Measurements from ENCODE around the gene DENND2A. TPM values are rescaled to one million over a fixed set of nuclear protein-coding genes. Genes with fewer than 3 reads are reported as not detected.
"Not testable (repeated sequence)": the region's sequence is repeated elsewhere in the genome, so short reads cannot be mapped to it uniquely, and the experiment has no call there.

DENND2A gene
- total RNA-seq, 6 donors from 2014 or later: 4.1 to 27.8 (median 12.1) TPM

GRCh38 chr7:140517546-140518369, 122.9 kb downstream of the DENND2A start:
- DNase-seq (peak in 1 of 2 donors; percentile 82), ATAC-seq (ENCODE audit: low FRiP score in 2 of 2) (peak; percentile 90 to 94)
- Histone ChIP-seq H3K27ac (no peak overlapping the region), H3K9me3 (no peaks in the 10 kb centered on the region), H3K27me3 (no peaks in the 10 kb centered on the region), H3K36me3 (no peaks in the 10 kb centered on the region), H3K4me1 (peaks cover 0 to 5% (median 0%) of the 10 kb centered on the region in 4 donors), H3K4me3 (no peak overlapping the region)
- TF ChIP-seq POLR2AphosphoS5 (IDR thresholded peaks at IDR 0.05) (peak in 1 of 2 donors; percentile 29), POLR2A (IDR thresholded peaks at IDR 0.05) (no peak), CTCF (IDR thresholded peaks at IDR 0.05) (peak; percentile 80 to 90 (median 84)), EP300 (IDR thresholded peaks at IDR 0.05) (no peak)
- 55 to 57% methylated on average over 31 of the region's 31 CpGs for WGBS, 2 donors

GRCh38 chr7:140512317-140513000, 128.2 kb downstream of the DENND2A start:
- DNase-seq: peak in 1 of 2 donors; percentile 66
- H3K36me3 ChIP-seq: no peaks in the 10 kb centered on the region
- no peaks in the 10 kb centered on the region for H3K27me3 ChIP-seq
- H3K4me1 ChIP-seq: peaks cover 0 to 3% (median 0%) of the 10 kb centered on the region in 4 donors
- H3K27ac ChIP-seq: no peak overlapping the region
- 39 to 43% methylated on average over 9 of the region's 9 CpGs for WGBS, 2 donors
- no peak for TF ChIP-seq CTCF (IDR thresholded peaks at IDR 0.05)
- no peak for TF ChIP-seq POLR2A (IDR thresholded peaks at IDR 0.05)
- no peak for TF ChIP-seq EP300 (IDR thresholded peaks at IDR 0.05)
- no peak for TF ChIP-seq POLR2AphosphoS5 (IDR thresholded peaks at IDR 0.05)
- ATAC-seq (ENCODE audit: low FRiP score in 2 of 2): peak in 1 of 2 donors; percentile 52
- no peaks in the 10 kb centered on the region for H3K9me3 ChIP-seq
- no peak overlapping the region for H3K4me3 ChIP-seq

GRCh38 chr7:140509789-140510188, 130.8 kb downstream of the DENND2A start:
- 72 to 78% methylated on average over 4 of the region's 5 CpGs for WGBS, 2 donors
- Histone ChIP-seq H3K4me3 (no peak overlapping the region), H3K36me3 (no peaks in the 10 kb centered on the region), H3K27ac (no peak overlapping the region), H3K27me3 (no peaks in the 10 kb centered on the region), H3K4me1 (peaks cover 0 to 6% (median 5%) of the 10 kb centered on the region in 4 donors), H3K9me3 (no peaks in the 10 kb centered on the region)
- DNase-seq: no peak
- TF ChIP-seq CTCF (IDR thresholded peaks at IDR 0.05): no peak
- TF ChIP-seq EP300 (IDR thresholded peaks at IDR 0.05): no peak
- no peak for TF ChIP-seq POLR2A (IDR thresholded peaks at IDR 0.05)
- no peak for TF ChIP-seq POLR2AphosphoS5 (IDR thresholded peaks at IDR 0.05)
- ATAC-seq (ENCODE audit: low FRiP score in 2 of 2): no peak

- H3K4me3 ChIP-seq; DNase-seq; ATAC-seq (ENCODE audit: low FRiP score in 2 of 2); H3K9me3 ChIP-seq; H3K27me3 ChIP-seq; H3K36me3 ChIP-seq; H3K4me1 ChIP-seq; H3K27ac ChIP-seq: not testable (repeated sequence)
- WGBS, 2 donors: 79 to 95% methylated on average over 6 of the region's 6 CpGs
Measured at GRCh38 chr7:140507556-140507955, 133.1 kb downstream of the DENND2A start.

GRCh38 chr7:140506788-140507464, 133.7 kb downstream of the DENND2A start:
- Histone ChIP-seq H3K36me3 (no peaks in the 10 kb centered on the region), H3K27me3 (no peaks in the 10 kb centered on the region), H3K4me1 (peaks cover 0 to 6% (median 5%) of the 10 kb centered on the region in 4 donors), H3K27ac (no peak overlapping the region), H3K4me3 (no peak overlapping the region), H3K9me3 (no peaks in the 10 kb centered on the region)
- peak in 1 of 2 donors; percentile 30 for DNase-seq
- 60 to 73% methylated on average over 5 of the region's 5 CpGs for WGBS, 2 donors
- ATAC-seq (ENCODE audit: low FRiP score in 2 of 2): no peak
- TF ChIP-seq EP300 (IDR thresholded peaks at IDR 0.05): no peak
- no peak for TF ChIP-seq CTCF (IDR thresholded peaks at IDR 0.05)
- TF ChIP-seq POLR2A (IDR thresholded peaks at IDR 0.05): no peak
- TF ChIP-seq POLR2AphosphoS5 (IDR thresholded peaks at IDR 0.05): no peak
